Gastroesophageal sphincter (tissue), 3 donors: ENCODE results near the gene ARHGAP26.

Source experiments
- CTCF ChIP-seq, 4 experiments: fragments of 200-600 bp in 2 of 4; fragments of 450-650 bp in 2 of 4; sonication (generic) in 1 of 4; IDR thresholded peaks; one replicate each; pipeline ENCODE4 v1.5.1; 2017 to 2019; ENCODE audit warnings: antibody characterized with exemption in 4 of 4, mild to moderate bottlenecking in 2 of 4, moderate library complexity in 2 of 4
- EP300 ChIP-seq: sonication (generic); formaldehyde crosslinking; IDR thresholded peaks from one replicate; pipeline ENCODE4 v1.6.1; 2017; ENCODE audit warnings: antibody characterized with exemption, mild to moderate bottlenecking
- POLR2A ChIP-seq, 2 donors: fragments of 450-650 bp; IDR thresholded peaks; one replicate each; pipeline ENCODE4 v1.6.1; 2017; ENCODE audit warnings: antibody characterized with exemption in 2 of 2, mild to moderate bottlenecking in 2 of 2, moderate library complexity in 1 of 2
- POLR2AphosphoS5 ChIP-seq: sonication (generic); formaldehyde crosslinking; IDR thresholded peaks from one replicate; pipeline ENCODE4 v1.6.1; 2017; ENCODE audit warnings: antibody characterized with exemption

GRCh38 chr5:143019614-143020515 is 249.7 kb downstream of the ARHGAP26 start:
- TF ChIP-seq POLR2AphosphoS5 (no peak), POLR2A (IDR thresholded peaks at IDR 0.05) (no peak), CTCF (IDR thresholded peaks at IDR 0.05) (no peak), EP300 (no peak)
